Tracheal epithelial cell (primary cell): ENCODE data around the gene VPS25. TPM values are rescaled to one million over a fixed set of nuclear protein-coding genes. Genes with fewer than 3 reads are reported as not detected.

Experiments used
- total RNA-seq: library from RNA; depleted of rRNA; stranded (reverse); fragments of >200 nt; gene quantifications from 2 replicates; pipeline ENCODE4 v1.2.1, GENCODE V29; 2014

VPS25 gene
- 66.1 and 83.6 TPM in 2 replicates for total RNA-seq

DNA sequence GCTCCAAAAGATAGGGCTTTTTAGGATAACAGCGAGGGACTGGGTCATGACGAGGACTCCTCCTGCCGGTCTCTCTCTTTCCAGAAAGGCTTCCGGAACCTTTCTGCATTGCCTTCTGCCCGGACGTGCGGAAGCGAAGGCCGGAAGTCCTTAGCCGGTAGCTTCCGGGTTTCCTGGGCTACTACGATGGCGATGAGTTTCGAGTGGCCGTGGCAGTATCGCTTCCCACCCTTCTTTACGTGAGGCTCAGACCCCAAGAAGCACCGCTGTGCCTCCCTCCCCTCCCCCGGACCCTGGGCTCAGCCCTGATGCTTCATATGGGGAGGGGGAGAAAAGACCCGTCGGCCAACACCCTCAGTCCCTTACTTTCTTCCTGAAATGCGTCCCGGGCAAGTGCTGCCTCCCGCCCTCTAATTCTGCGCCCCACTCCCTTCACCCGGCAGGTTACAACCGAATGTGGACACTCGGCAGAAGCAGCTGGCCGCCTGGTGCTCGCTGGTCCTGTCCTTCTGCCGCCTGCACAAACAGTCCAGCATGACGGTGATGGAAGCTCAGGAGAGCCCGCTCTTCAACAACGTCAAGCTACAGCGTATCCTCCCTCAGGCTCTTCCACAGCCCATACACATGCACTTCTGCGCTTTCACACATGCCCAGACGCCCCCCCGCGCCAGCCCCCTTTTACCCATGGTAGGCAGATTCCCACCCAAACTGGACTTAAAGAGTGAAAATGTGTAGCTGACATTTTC, at the start of gene VPS25:
Gene VPS25, plus strand, starts transcription at position 160 of the 746 bp plus-strand sequence. Its CDS starts 27 bp downstream, at position 187.

GRCh38 chr17:42744806-42745617, 28.2 kb upstream of the VPS25 start, which contains the start of gene EZH1:
EZH1 (minus strand) TSS chr17:42745040; CDS start chr17:42728941, 16,099 bp downstream.

DNA sequence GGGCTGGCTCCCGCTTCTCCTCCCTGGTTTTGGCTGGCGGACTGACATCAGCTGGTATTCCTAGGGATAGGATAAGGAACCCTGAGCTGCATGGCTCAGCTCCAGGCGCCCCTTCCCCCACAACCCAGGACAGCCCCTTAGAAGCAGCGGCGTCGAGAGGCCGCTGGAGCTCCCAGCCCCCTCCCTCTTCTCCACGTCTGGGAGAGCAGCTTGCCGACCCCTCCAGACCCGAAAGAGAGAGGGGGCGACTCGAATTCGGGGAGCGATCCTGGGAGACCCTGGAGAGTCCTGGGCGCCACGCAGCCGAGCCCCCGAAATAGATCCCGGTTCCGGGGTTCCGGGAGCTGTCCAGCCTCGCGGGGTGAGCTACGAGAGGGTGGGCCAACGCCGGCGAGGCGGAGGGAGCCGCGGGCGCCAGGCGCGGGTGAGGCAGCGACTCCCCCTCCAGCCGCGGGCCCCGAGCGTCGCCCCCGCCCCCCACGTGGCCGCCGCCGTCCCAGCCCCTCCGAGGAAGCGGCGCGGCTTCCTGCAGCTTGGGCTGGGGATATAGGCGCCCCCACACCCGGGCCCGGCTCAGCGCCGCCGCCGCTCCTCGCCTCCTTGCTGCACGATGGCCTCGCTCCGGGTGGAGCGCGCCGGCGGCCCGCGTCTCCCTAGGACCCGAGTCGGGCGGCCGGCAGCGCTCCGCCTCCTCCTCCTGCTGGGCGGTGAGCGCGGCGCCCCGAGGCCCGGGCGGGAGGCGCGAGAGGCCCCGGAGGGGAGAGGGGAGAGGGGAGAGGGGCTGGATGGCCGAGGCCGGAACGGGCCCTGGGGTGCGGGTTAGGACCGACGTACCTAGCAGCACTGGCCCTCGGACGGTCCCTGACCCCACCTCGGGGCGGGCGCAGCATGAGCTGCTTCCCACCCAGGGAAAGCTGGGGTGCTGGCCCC, 12.3 kb upstream of the VPS25 start, which contains the start of gene RAMP2:
Gene RAMP2, plus strand, starts transcription at position 576 of the 930 bp plus-strand sequence. Its CDS starts 35 bp downstream, at position 611.

GRCh38 chr17:42779936-42780850, 6.9 kb downstream of the VPS25 start, which contains the start of gene WNK4:
WNK4 (plus strand) TSS chr17:42780610; CDS start chr17:42780699, 89 bp downstream.

GRCh38 chr17:42798383-42799380, 25.4 kb downstream of the VPS25 start, which contains the start of the genes CNTD1 and COA3:
CNTD1 (plus strand) TSS chr17:42798861; CDS start chr17:42799068, 207 bp downstream.
COA3 (minus strand) TSS chr17:42798704; CDS start chr17:42798681, 23 bp downstream.

Other genes with a start within 250 kb of the VPS25 start
- 18.5 and 18.6 TPM in 2 replicates for gene NAGLU, start 237.2 kb upstream of the VPS25 start, total RNA-seq
- 8.5 and 19.5 TPM in 2 replicates for gene HSD17B1, start 220.5 kb upstream of the VPS25 start, total RNA-seq
- 13.7 and 14.9 TPM in 2 replicates for gene COASY, start 211.3 kb upstream of the VPS25 start, total RNA-seq
- gene MLX, start 206.3 kb upstream of the VPS25 start, total RNA-seq = 30.3 and 32.0 TPM in 2 replicates
- 1.1 and 1.9 TPM in 2 replicates for gene PSMC3IP, start 195.7 kb upstream of the VPS25 start, total RNA-seq
- gene RETREG3, start 164.1 kb upstream of the VPS25 start, total RNA-seq = 73.3 and 85.5 TPM in 2 replicates
- 15.6 and 31.1 TPM in 2 replicates for gene TUBG1, start 163.8 kb upstream of the VPS25 start, total RNA-seq
- 4.8 and 7.2 TPM in 2 replicates for gene TUBG2, start 114.2 kb upstream of the VPS25 start, total RNA-seq
- gene PLEKHH3, start 96.5 kb upstream of the VPS25 start, total RNA-seq = 15.7 and 33.5 TPM in 2 replicates
- 0.21 and 2.9 TPM in 2 replicates for gene CCR10, start 91.6 kb upstream of the VPS25 start, total RNA-seq
- under 0.01 and 2.2 TPM in 2 replicates for gene CNTNAP1, start 90.9 kb upstream of the VPS25 start, total RNA-seq
- gene EZH1, start 28.4 kb upstream of the VPS25 start, total RNA-seq = 8.9 and 12.1 TPM in 2 replicates
- gene RAMP2, start 12.2 kb upstream of the VPS25 start, total RNA-seq = not detected in 2 replicates
- 0.96 TPM in 1 of 2 replicates, not detected in the other for gene WNK4, start 7.2 kb downstream of the VPS25 start, total RNA-seq
- 71.3 and 76.9 TPM in 2 replicates for gene COA3, start 25.3 kb downstream of the VPS25 start, total RNA-seq
- gene CNTD1, start 25.4 kb downstream of the VPS25 start, total RNA-seq = not detected in 2 replicates
- 113 and 117 TPM in 2 replicates for gene BECN1, start 50.8 kb downstream of the VPS25 start, total RNA-seq
- gene PSME3, start 59.9 kb downstream of the VPS25 start, total RNA-seq = 65.2 and 83.6 TPM in 2 replicates
- gene AOC2, start 71.1 kb downstream of the VPS25 start, total RNA-seq = 0.96 and 1.5 TPM in 2 replicates
- gene AOC3, start 77.8 kb downstream of the VPS25 start, total RNA-seq = under 0.01 and 0.24 TPM in 2 replicates
- gene G6PC1, start 127.3 kb downstream of the VPS25 start, total RNA-seq = under 0.01 TPM in 1 of 2 replicates, not detected in the other
- 11.9 and 14.0 TPM in 2 replicates for gene AARSD1, start 191.0 kb downstream of the VPS25 start, total RNA-seq
- gene PTGES3L, start 206.6 kb downstream of the VPS25 start, total RNA-seq = 0.21 and 0.24 TPM in 2 replicates
- 8.7 and 9.4 TPM in 2 replicates for gene RUNDC1, start 207.1 kb downstream of the VPS25 start, total RNA-seq
- 1,542 and 1,825 TPM in 2 replicates for gene RPL27, start 225.0 kb downstream of the VPS25 start, total RNA-seq
- 2.1 and 10.4 TPM in 2 replicates for gene IFI35, start 233.3 kb downstream of the VPS25 start, total RNA-seq
- gene VAT1, start 248.9 kb downstream of the VPS25 start, total RNA-seq = 94.8 and 149 TPM in 2 replicates